HG02588 (cell line): Measurements from ENCODE around the gene ITGB1BP1.

Experiments used
- ATAC-seq: cut with Tn5 transposase; IDR thresholded peaks from one replicate; pipeline ENCODE4 v1.9.1; 2021; ENCODE audit warnings: mild to moderate bottlenecking, moderate library complexity; ENCODE audit not compliant: unreplicated experiment

The ITGB1BP1 gene

GRCh38 chr2:9380702-9381628 lies 42.4 kb downstream of the ITGB1BP1 start:
- ATAC-seq = no peak

GRCh38 chr2:9379391-9379755 lies 44.0 kb downstream of the ITGB1BP1 start:
- ATAC-seq = no peak

GRCh38 chr2:9378433-9379390 lies 44.6 kb downstream of the ITGB1BP1 start:
- no peak for ATAC-seq

DNA sequence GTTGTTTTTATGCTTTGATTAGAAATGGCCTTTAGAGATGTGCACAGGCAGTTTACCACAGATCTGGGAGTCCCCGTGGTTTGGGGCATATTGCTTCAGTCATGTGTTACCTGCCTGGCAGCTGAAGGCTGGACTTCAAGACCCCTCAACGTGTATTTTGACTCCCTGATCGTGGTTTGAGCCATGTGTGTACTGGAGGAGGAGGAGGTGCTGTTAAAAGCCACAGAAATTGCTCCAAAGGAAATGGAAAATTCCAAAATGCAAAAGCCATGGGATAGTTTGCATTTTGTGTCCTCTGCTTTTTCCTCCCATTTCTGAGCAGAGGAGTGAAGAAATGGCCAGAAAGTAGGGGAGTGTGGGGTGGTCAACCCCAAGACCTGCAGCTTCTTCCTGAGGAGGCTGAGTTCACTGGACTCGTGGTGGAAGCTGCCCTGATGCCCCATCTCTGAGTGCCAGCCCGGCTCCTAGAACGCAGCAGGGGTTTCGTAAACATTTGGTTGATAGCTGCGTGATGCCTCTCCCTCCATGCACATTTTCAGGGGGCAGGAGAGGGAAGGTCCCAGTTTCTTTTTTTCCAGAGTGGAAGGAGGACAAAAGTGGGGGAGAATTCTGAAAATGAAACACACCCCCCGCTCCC lies 45.7 kb downstream of the ITGB1BP1 start:
- no peak for ATAC-seq

DNA sequence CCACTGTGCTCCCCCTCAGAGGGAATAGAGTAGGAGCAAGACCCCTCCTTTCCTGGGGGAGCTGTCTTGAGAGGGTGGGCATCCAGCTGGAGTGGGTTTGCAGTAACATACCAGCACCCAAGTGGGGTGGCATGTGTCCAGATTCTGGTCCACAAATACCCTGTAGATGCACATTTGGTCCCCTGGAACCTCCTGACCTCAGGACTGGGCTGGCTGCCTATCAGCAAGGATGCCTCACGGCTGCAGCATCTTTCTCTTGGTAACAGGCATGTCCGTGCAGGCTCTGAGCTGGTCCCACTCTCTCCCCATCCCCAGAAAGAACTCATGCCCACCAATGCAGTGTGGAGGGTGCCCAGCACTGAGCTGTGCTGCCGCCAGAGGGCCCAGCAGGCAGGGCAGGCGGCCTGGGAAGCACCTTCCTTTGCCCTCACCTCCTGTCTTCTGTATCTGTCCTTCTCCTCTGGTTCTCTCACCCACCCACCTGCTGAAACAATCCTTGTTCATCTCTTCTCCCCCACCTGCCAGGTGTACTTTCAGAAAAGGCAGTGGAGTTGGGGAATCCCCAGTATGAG lies 47.4 kb downstream of the ITGB1BP1 start:
- no peak for ATAC-seq

DNA sequence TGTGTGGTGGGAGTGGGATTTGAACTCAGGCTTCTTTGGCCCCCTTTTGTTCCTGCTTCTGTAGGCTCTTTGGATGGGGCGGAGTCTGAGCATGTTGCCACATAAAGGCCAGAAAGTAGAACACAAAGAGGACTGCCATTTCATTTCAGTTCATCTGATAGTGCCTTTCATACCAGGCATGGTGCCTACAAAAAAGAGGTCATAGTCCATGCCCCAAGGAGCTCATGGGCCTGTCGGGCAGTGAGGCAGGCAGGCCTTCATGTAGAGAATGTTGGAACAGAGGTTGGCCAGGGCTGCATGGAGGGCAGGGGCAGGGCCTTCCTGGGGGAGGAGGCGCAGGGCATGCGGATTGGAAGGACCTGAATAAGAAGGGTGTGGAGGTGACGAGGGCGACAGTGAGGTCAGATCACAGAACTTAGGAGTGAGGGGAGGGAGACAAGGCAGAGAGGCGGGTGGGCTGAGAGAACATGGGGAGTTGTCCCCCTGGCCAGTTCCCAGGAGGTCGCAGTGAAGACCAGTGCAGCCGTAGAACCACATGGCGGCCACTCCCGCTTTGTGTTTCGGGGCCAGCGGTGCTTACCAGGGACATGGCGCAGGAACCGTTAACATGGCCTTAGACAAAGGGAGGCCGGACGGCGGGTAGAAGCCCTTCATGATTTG lies 49.1 kb downstream of the ITGB1BP1 start:
- no peak for ATAC-seq

DNA sequence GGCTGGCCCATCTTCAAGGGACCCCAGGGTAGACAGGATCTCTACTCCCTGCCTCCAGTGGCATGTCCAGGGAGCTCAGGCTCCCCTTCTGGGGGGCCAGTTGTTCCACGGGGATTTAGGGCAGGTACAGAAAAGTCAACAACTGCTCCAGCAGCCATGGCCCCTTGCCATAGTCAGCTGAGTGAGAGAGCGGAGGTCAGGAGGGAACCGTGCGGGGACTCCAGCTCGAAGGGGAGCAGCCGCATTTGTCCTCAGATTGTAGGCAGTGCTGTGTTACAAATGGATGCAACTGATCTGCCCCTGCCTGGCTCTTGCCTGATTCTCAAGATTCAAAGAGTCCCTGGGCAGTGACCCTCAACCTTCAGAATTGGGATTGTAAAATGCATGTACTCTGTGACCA lies 49.9 kb downstream of the ITGB1BP1 start:
- ATAC-seq = no peak

DNA sequence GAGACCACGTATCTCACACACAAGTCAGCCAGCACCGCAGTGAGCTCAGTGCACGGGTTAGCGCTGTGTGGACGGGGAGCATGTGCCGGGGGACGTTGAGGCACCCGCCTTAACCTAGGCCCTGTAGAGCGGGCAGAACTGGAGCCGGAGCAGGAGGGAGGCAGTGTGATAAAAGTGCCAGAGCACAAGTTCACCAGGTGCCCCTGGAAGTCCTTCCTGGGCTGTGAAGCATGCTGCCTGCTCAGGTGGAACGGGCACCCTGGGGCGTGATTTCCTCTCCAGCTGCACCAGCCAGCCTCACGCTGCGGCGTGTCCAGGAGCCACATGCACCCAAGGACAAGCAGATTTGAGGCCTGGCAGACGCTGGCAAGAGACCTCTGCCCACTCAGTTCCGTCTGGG lies 50.3 kb downstream of the ITGB1BP1 start:
- no peak for ATAC-seq

DNA sequence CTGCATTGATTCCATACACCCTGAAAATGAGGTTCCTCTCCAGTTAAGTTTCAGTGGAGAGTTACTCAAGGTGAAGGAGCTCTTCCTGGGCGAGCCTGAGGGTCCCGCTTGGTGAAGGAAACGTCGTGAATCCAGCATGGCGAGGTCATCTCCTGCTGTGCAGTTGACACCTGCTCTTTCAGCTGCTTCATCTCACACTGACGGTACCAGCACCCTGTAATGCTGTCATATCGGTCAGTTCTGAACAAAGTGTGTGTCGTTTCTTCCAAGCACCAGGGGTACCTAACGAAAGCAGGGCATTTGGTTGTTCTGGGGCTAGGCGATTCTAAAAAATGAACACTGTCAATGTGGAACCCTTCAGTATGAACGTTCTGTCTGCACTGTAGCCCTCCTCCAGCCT lies 52.6 kb downstream of the ITGB1BP1 start:
- ATAC-seq = no peak

DNA sequence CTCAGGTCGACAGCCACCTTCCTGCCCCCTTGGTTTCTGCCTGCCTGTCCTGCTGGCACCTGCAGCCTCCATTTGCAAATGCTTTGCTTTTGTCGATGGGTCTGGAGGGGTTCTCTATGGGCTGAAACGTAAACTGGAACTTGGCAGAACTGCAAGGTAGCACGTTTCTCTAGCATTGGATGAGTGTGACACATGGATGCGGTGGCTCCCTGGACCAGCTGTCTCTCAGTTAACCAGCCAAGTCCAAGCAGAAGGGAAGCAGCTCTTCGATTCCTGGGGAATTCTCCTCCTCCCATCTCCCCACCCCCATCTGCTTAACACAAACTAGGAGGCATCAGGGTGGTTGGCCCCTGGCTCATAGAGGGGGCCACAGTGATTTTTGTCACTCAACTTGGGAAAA lies 57.3 kb downstream of the ITGB1BP1 start:
- no peak for ATAC-seq

DNA sequence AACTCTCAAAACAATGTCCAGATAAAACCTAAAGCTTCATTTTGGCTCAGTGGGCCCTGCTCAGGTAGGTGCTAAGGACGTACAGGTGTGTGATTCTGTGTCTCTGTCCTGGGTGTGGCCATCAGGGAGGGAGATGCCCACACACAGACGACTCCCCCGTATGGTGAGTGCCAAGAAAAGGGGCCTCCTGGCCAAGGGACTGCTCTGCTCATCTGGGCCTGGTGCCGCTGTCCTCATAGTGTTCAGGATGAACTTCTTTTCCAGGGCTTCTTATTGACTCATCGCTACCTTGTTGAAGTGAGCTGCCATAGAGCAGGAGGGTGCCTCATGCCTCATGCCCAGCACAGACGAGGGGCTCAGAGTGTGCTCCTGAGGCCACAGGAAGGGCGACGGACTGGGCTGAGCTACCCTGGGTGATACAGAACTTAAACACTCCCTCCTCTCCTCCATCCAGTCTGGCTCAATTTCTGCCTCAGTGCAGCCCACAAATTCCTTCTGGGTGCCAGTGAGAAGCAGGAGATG lies 57.8 kb downstream of the ITGB1BP1 start:
- no peak for ATAC-seq

DNA sequence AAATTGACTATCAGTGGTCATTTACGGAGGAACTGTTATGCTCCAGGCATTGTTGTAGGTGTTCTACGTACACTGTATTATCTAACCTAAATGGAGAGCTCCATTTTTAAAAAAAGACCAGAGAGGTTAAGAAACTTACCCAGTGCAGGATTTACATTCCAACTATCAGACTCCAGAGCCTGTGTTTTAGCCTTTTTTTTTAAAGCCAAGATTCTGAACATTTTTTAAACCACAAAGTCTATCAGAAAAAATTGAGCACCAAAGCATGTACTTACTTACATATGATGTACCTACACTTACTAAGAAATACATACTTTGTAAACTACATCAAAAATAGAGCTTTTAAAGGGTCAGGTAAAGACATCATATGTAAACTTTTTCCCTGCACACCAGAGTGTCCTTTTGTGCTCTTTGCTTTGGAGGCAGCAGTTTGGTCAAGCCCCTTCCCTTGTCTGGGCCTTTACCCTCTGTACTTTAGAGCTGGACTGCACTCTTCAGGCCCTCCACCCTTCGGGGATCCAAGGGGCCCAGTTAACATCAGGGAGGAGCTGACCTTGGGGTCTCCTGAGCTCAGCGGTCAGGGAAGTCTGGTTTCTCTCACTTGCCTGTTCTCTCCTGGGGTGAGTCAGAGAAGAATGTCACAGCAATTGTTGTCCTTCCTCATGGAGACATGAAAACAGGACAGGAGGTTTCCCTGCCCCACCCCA lies 58.4 kb downstream of the ITGB1BP1 start:
- no peak for ATAC-seq

DNA sequence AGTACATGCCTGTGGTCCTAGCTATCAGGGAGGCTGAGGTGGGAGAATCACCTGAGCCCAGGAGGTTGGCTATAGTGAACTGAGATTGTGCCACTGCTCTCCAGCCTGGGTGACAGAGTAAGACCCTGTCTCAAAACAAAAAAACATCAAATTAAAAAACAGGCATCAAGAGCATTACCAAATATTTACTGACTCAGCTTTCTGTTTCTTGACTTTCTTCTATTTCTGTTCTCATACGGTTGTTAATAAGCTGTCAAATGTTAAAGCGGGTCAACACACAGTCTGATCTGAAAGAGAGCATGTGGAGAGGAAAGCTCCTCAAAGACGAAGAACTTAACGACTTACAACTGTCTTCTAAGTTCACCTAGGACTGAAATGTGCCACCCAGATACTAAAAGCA lies 59.0 kb downstream of the ITGB1BP1 start:
- no peak for ATAC-seq

GRCh38 chr2:9360701-9361100 lies 62.6 kb downstream of the ITGB1BP1 start:
- ATAC-seq = no peak

DNA sequence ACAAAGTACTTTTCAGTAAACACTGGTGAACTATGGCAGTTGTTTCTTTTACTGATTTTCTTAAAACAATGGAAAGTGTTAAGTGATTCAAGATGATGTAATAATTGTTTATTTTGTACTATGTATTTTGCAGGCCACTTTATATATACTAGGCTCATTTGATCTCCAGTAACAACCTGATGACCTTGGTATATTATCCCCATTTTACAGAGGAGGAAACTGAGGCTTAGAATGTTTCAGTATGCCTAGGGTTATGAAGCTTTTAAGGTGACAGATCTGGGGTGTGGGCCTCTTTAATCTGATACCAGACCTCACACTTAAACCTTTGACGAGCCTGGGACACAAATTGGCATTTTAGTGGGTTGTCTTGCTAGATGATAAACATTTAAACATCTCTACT lies 63.2 kb downstream of the ITGB1BP1 start:
- ATAC-seq = no peak

- no peak for ATAC-seq
Measured at GRCh38 chr2:9359463-9359862, 63.9 kb downstream of the ITGB1BP1 start.

DNA sequence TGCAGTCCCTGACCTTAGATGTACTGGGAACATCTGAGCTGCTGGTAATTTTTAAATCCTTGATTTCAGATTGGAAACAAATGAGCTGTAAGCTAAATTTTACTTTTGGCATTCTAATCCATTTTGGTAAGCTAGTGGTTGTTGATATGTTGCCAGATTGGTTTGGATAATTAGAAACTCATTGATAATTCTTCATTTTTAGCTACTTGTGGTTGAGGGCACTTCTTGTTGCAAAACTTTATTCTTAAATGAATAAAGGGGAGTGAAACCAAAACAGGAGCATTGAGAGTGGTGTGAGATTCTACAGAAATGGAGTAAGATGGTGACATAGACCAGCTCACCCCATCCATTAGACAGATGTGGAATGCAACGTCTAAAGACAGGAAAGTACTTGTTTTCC lies 64.5 kb downstream of the ITGB1BP1 start:
- ATAC-seq = no peak

- no peak for ATAC-seq
Measured at GRCh38 chr2:9356261-9356660, 67.1 kb downstream of the ITGB1BP1 start.

- ATAC-seq = no peak
Measured at GRCh38 chr2:9355716-9356115, 67.6 kb downstream of the ITGB1BP1 start.

DNA sequence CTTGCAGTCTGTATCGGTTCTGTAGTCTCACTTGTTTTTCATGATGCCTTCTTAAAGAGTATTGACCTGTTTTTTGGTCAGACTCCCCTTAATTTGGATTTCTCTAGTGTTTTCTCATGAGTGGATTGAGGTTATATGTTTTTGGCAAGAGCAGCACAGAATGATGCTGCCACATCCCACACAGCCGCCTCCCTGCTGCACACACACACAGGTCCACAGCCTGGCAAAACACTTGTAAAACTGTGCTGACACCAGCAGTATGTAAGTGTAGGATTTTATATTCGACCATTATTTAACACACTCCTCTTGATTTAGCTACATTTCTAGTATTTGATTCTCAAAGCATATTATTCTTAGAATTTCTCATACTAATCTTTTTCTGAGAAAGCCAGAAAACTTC lies 68.1 kb downstream of the ITGB1BP1 start:
- ATAC-seq = no peak
